GM10248 (cell line): Measurements from ENCODE around the gene KCNQ5.

Experiments used
- CTCF ChIA-PET: fragments of 300-600 bp; sonication (Branson Sonifier 250); formaldehyde crosslinking; extraction: SDS; loops from one replicate; lab custom pipeline; 2021; ENCODE audit warnings: antibody characterized with exemption; lab: Yijun Ruan, JAX
- POLR2A ChIA-PET: fragments of 350-650 bp; sonication (Branson Sonifier 250); formaldehyde crosslinking; extraction: SDS; loops from one replicate; lab custom pipeline; 2020; ENCODE audit warnings: antibody characterized with exemption; lab: Yijun Ruan, JAX
- DNase-seq: peaks from one replicate; pipeline ENCODE4 v3.0.0; 2012; ENCODE audit errors: extremely low spot score
- TF ChIP-seq, protein P1 (sequence below): IDR thresholded peaks from 2 replicates; pipeline ENCODE4 v1.5.1; 2012; ENCODE audit warnings: mild to moderate bottlenecking, low read depth; ENCODE audit errors: extremely low read depth, missing control alignments, control extremely low read depth

Gene KCNQ5

DNA sequence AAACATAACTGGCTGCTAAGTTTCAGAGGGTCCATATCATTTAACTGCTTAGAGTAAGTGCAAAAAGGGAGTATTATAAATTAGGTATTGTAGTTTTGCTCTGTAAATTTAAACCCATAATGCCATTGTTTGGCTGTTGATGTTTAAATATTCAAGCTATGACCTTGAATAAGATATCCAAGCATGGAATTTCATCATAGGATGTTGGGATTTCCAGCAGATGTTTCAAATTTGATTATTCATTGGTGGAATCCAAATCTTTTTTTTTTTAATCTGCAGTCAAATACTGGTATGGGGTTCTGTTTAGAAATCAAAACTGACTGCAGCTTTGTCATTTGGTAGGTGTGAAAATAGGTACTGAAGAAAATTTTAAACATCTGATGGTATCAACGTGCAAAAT lies 442.4 kb downstream of the KCNQ5 start:
- POLR2A ChIA-PET, result no interaction called here
- TF ChIP-seq, protein P1, sequence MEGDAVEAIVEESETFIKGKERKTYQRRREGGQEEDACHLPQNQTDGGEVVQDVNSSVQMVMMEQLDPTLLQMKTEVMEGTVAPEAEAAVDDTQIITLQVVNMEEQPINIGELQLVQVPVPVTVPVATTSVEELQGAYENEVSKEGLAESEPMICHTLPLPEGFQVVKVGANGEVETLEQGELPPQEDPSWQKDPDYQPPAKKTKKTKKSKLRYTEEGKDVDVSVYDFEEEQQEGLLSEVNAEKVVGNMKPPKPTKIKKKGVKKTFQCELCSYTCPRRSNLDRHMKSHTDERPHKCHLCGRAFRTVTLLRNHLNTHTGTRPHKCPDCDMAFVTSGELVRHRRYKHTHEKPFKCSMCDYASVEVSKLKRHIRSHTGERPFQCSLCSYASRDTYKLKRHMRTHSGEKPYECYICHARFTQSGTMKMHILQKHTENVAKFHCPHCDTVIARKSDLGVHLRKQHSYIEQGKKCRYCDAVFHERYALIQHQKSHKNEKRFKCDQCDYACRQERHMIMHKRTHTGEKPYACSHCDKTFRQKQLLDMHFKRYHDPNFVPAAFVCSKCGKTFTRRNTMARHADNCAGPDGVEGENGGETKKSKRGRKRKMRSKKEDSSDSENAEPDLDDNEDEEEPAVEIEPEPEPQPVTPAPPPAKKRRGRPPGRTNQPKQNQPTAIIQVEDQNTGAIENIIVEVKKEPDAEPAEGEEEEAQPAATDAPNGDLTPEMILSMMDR, result no peak
- CTCF ChIA-PET, result interaction anchor here (0.8 kb wide), 1 partner anchor 10 kb away, joined by 3 read pairs; no protein-coding TSS in a partner anchor
- no peak for DNase-seq

DNA sequence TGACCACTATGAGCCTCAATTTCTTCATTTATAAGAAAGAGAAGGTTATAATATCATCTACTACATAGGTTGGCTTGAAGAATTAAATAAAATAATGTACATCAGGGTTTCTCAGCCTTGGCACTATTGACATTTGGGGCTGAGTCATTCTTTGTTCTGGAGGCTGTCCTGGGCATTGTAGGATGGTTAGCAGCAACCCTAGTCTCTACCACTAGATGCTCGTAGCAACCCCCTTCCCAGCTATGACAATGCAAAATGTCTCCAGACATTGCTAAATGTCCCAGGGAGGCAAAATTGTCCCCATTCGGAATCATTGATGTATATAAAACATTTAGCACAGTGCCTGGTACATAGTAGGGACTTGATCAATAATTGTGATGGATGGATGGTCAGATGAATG lies 451.4 kb downstream of the KCNQ5 start:
- no peak for DNase-seq
- ChIA-PET POLR2A (no interaction called here), CTCF (interaction anchor here (0.9 to 1.9 kb wide), 2 partner anchors 17 to 57 kb away, joined by 3 to 4 read pairs; no protein-coding TSS in a partner anchor)
- TF ChIP-seq, protein P1, result no peak

DNA sequence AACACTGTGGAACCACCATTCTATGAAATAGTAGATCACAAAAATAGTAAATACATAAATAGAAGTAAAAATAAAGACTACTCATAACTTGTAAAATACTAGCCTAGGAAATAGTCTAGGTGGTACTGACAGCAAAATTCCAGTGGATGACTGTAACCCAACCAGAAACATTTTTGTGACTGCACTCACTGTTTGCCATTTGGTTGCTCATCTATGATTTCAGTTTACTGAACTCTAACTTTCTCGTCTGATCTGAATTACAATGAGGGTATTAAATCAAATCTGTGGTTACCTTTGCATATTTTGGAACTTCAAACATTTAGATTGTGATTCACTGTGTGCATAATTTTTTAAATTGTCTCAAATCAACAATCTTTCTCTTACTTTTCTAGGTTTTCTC lies 452.3 kb downstream of the KCNQ5 start:
- DNase-seq, result no peak
- TF ChIP-seq, protein P1, result no peak
- CTCF ChIA-PET, result interaction anchor here (0.7 to 1.9 kb wide), 2 partner anchors 9 to 56 kb away, joined by 4 read pairs; no protein-coding TSS in a partner anchor
- POLR2A ChIA-PET, result no interaction called here

DNA sequence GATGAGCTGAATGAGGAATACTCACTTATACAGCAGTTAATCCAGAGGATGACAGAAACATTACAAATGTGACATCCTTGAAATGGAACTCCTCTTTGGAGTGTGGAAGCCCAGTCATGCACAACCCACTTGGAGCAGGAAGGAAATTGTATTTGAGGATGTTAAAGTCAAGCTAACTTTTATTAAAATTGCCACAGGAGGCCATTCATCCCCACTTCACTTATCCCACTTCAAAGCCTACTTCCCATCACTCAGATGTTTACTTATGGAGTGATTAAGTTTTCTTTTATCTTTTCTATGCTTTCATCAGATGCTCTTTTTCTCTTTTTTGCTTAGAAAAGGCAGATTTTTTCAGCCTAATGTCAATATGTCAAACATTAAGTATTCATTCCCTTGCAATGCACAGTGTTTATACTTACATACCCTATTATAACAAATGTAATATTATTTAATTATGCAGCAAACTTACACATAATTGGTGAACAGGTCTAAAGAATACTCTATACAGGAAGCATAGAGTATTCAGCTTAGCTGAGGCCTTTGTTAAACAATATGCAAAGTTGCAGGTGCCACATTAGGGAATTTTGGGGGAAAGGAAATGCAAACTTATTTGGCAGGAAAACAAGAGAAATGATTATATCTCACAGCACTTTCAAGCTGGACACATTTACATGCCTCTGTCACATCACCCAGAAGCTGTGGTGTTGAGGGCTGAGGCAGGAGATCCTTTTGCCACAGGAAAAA lies 454.5 kb downstream of the KCNQ5 start:
- POLR2A ChIA-PET, result no interaction called here
- CTCF ChIA-PET, result interaction anchor here (1.4 to 1.8 kb wide), 2 partner anchors 12 to 13 kb away, joined by 3 to 4 read pairs; no protein-coding TSS in a partner anchor
- no peak for DNase-seq
- TF ChIP-seq, protein P1, result no peak

DNA sequence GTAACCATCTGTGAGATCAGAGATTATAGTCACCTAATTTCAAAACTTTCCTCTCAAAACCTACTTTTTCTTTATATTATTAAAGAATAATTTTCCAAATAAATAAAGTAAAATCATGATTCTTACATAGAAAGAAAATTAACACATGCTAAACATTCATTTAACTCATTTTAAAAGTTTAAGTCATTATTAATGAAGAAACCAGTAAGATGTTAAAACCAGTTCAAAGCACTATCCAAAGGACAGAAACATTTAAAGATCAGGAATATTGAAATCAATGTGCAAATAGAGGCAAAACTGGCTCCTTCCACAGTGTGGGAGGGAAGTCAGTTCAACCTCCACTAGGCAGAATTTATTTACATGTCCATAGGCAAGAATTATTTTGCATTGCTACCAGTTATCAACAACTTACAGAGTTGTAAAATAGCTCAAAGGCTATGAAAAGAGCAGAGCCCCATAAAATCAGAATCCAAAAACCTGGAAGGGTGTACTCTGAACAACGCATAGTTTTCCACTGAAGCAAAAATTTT lies 456.5 kb downstream of the KCNQ5 start:
- no peak for DNase-seq
- CTCF ChIA-PET, result interaction anchor here (1.3 kb wide), 1 partner anchor 55 kb away, joined by 4 read pairs; no protein-coding TSS in a partner anchor

More for the DNA sequence above, 456.5 kb downstream of the KCNQ5 start:
- TF ChIP-seq, protein P1, result no peak
- POLR2A ChIA-PET, result no interaction called here
